Measurements from ENCODE around the gene PIGL.

PIGL gene

DNA sequence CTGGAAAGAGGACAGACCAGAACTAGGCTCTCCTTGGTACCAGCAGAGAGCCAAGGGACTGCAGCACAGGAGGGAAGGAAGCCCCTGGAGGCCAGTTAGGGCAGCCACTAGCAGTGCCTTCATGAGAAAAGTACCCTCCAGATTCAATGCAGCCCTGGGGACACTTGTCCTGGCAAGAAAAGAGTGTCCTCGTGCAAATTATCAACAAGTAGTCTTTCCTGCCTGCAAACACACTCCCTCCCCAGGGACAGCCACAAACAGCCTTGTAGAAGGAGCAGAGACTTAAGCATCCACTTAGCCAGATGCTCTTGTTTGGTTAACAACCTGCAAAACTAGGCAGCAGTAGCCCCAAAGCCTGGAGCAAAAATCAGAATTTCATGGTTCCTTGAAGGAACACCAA, 112.0 kb downstream of the PIGL start:
- no peaks in the 10 kb centered on the region for H3K27me3 ChIP-seq (ENCODE audit: control insufficient read depth, insufficient read depth, low read length)
- H3K4me1 ChIP-seq (ENCODE audit: control insufficient read depth, insufficient read depth, low read length): peaks cover 13% of the 10 kb centered on the region
- H3K36me3 ChIP-seq (ENCODE audit: control insufficient read depth, insufficient read depth, low read length): no peaks in the 10 kb centered on the region
- no peak overlapping the region for H3K4me3 ChIP-seq (ENCODE audit: low read length)
- no peaks in the 10 kb centered on the region for H3K9me3 ChIP-seq (ENCODE audit: control insufficient read depth, low read length)
- no peak overlapping the region for H3K9ac ChIP-seq (ENCODE audit: low read length)

- Histone ChIP-seq H3K9ac (ENCODE audit: low read length) (peak overlapping the region; percentile 15), H3K4me3 (ENCODE audit: low read length) (no peak overlapping the region)
Measured at GRCh38 chr17:16329519-16330271, 112.7 kb downstream of the PIGL start.

GRCh38 chr17:16338391-16338790, 121.4 kb downstream of the PIGL start:
- Histone ChIP-seq H3K9me3 (ENCODE audit: control insufficient read depth, low read length) (no peaks in the 10 kb centered on the region), H3K9ac (ENCODE audit: low read length) (no peak overlapping the region)

More at GRCh38 chr17:16329519-16330271, 112.7 kb downstream of the PIGL start:
- no peaks in the 10 kb centered on the region for H3K27me3 ChIP-seq (ENCODE audit: control insufficient read depth, insufficient read depth, low read length)
- peaks cover 13% of the 10 kb centered on the region for H3K4me1 ChIP-seq (ENCODE audit: control insufficient read depth, insufficient read depth, low read length)
- H3K36me3 ChIP-seq (ENCODE audit: control insufficient read depth, insufficient read depth, low read length): no peaks in the 10 kb centered on the region
- H3K9me3 ChIP-seq (ENCODE audit: control insufficient read depth, low read length): no peaks in the 10 kb centered on the region

DNA sequence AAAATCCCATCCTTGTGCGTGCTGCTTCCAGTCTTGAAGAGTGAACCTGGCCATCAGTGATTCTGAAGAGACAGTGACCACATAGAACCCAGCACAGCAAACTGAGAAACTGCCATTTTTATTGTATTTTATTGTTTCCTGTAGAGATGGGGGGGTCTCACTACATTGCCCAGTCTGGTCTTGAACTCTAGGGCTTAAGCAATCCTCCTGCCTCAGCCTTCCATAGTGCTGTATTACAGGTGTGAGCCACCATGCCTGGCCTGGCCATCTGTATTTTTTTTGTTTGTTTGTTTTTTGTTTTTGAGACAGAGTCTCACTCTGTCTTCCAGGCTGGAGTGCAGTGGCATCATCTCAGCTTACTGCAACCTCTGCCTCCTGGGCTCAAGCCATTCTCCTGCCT, 122.4 kb downstream of the PIGL start:
- Histone ChIP-seq H3K27me3 (ENCODE audit: control insufficient read depth, insufficient read depth, low read length) (no peaks in the 10 kb centered on the region), H3K4me3 (ENCODE audit: low read length) (no peak overlapping the region), H3K4me1 (ENCODE audit: control insufficient read depth, insufficient read depth, low read length) (peaks cover 11% of the 10 kb centered on the region), H3K9me3 (ENCODE audit: control insufficient read depth, low read length) (no peaks in the 10 kb centered on the region), H3K36me3 (ENCODE audit: control insufficient read depth, insufficient read depth, low read length) (peaks cover 8% of the 10 kb centered on the region), H3K9ac (ENCODE audit: low read length) (no peak overlapping the region)

More at GRCh38 chr17:16338391-16338790, 121.4 kb downstream of the PIGL start:
- Histone ChIP-seq H3K27me3 (ENCODE audit: control insufficient read depth, insufficient read depth, low read length) (no peaks in the 10 kb centered on the region), H3K36me3 (ENCODE audit: control insufficient read depth, insufficient read depth, low read length) (peaks cover 8% of the 10 kb centered on the region), H3K4me1 (ENCODE audit: control insufficient read depth, insufficient read depth, low read length) (peaks cover 11% of the 10 kb centered on the region), H3K4me3 (ENCODE audit: low read length) (no peak overlapping the region)

GRCh38 chr17:16339959-16340358, 122.9 kb downstream of the PIGL start:
- no peak overlapping the region for H3K4me3 ChIP-seq (ENCODE audit: low read length)
- H3K36me3 ChIP-seq (ENCODE audit: control insufficient read depth, insufficient read depth, low read length): peaks cover 8% of the 10 kb centered on the region
- no peaks in the 10 kb centered on the region for H3K27me3 ChIP-seq (ENCODE audit: control insufficient read depth, insufficient read depth, low read length)
- no peak overlapping the region for H3K9ac ChIP-seq (ENCODE audit: low read length)
- H3K4me1 ChIP-seq (ENCODE audit: control insufficient read depth, insufficient read depth, low read length): peaks cover 11% of the 10 kb centered on the region
- no peaks in the 10 kb centered on the region for H3K9me3 ChIP-seq (ENCODE audit: control insufficient read depth, low read length)

DNA sequence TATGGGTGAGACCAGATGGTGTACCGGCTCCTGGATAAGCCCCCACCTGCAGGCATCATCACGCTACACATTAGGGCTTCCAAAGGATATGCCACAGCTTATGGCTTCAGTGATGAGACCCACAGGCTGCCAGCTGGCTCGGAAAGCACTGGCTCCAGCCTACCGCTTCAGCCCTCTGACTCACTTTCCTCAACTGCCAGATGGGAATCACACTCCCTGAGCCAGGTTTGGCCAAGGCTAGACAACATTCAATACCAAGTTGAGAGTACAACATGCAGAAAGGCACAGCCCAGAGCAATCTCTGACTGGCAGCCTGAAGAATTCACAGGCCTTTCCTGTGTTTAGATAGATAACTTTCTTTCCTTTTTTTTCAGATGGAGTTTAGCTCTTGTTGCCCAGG, 126.0 kb downstream of the PIGL start:
- Histone ChIP-seq H3K9ac (ENCODE audit: low read length) (no peak overlapping the region), H3K4me1 (ENCODE audit: control insufficient read depth, insufficient read depth, low read length) (peaks cover 11% of the 10 kb centered on the region), H3K36me3 (ENCODE audit: control insufficient read depth, insufficient read depth, low read length) (peaks cover 8% of the 10 kb centered on the region), H3K27me3 (ENCODE audit: control insufficient read depth, insufficient read depth, low read length) (no peaks in the 10 kb centered on the region), H3K9me3 (ENCODE audit: control insufficient read depth, low read length) (no peaks in the 10 kb centered on the region), H3K4me3 (ENCODE audit: low read length) (no peak overlapping the region)

GRCh38 chr17:16343569-16343968, 126.6 kb downstream of the PIGL start:
- H3K27me3 ChIP-seq (ENCODE audit: control insufficient read depth, insufficient read depth, low read length): no peaks in the 10 kb centered on the region
- no peaks in the 10 kb centered on the region for H3K9me3 ChIP-seq (ENCODE audit: control insufficient read depth, low read length)
- peaks cover 11% of the 10 kb centered on the region for H3K4me1 ChIP-seq (ENCODE audit: control insufficient read depth, insufficient read depth, low read length)
- H3K9ac ChIP-seq (ENCODE audit: low read length): no peak overlapping the region
- H3K36me3 ChIP-seq (ENCODE audit: control insufficient read depth, insufficient read depth, low read length): peaks cover 11% of the 10 kb centered on the region
- no peak overlapping the region for H3K4me3 ChIP-seq (ENCODE audit: low read length)

DNA sequence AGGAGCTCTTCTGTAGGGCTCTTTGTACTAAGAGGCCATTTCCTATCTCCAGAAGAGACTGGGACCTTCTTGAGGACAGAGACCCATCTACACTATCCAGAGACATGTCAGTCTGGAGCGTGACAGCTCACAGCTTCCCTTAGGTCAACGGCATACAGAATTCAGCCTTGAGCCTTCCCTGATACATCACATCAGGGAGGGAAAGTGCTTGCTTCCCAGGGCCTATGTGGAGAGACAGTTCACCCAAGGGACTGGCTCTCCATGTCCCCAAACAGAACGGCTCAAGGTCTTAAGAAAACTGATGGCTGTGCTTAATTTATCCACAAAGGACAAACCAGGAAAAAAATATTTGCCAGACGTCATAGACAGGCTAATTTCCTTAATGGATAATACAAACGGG, 128.6 kb downstream of the PIGL start:
- H3K9me3 ChIP-seq (ENCODE audit: control insufficient read depth, low read length): no peaks in the 10 kb centered on the region
- H3K36me3 ChIP-seq (ENCODE audit: control insufficient read depth, insufficient read depth, low read length): peaks cover 12% of the 10 kb centered on the region
- peaks cover 6% of the 10 kb centered on the region for H3K4me1 ChIP-seq (ENCODE audit: control insufficient read depth, insufficient read depth, low read length)
- no peaks in the 10 kb centered on the region for H3K27me3 ChIP-seq (ENCODE audit: control insufficient read depth, insufficient read depth, low read length)
- no peak overlapping the region for H3K4me3 ChIP-seq (ENCODE audit: low read length)
- H3K9ac ChIP-seq (ENCODE audit: low read length): no peak overlapping the region

DNA sequence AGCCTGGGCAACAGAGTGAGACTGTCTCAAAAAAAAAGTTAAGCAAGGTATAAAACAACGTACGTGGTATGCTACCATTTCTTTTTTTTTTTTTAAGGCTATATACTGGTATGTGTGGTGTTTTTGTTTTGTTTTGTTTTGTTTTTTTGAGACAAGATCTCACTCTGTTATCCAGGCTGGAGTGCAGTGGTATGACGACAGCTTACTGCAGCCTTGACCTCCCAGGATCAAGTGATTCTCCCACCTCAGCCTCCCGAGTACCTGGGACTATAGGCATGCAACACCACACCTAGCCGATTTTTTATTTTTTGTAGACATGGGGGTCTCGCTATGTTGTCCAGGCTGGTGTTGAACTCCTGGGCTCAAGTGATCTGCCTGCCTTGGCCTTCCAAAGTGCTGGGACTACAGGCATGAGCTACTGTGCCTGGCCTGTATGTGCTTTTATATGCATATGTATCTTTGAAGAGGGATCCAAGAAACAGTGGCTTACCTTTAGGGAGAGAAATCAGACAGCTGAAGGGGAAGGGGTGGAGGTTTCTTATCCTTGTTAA, 129.8 kb downstream of the PIGL start:
- Histone ChIP-seq H3K4me3 (ENCODE audit: low read length) (no peak overlapping the region), H3K27me3 (ENCODE audit: control insufficient read depth, insufficient read depth, low read length) (no peaks in the 10 kb centered on the region), H3K36me3 (ENCODE audit: control insufficient read depth, insufficient read depth, low read length) (peaks cover 12% of the 10 kb centered on the region), H3K4me1 (ENCODE audit: control insufficient read depth, insufficient read depth, low read length) (peaks cover 2% of the 10 kb centered on the region), H3K9ac (ENCODE audit: low read length) (no peak overlapping the region), H3K9me3 (ENCODE audit: control insufficient read depth, low read length) (no peaks in the 10 kb centered on the region)

DNA sequence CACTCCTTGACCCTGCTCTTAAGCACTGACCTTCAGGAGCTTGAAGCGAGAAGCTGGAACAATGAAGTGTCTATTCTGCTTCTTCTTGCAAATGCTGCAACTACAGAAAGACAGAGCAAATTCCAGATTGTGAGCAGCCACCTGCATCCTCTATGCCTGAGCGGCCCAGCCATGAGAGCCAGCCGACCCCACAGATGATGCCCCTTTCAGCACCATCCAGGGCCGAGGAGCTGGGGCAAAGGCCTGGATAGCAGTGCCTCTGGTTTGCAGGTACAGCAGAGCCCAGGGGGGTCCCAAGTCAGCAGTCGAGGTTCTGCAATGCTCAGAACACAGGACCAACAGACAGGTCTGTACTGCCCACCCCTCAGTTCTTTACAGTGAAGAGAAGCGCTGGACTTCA, 131.6 kb downstream of the PIGL start:
- Histone ChIP-seq H3K4me3 (ENCODE audit: low read length) (no peak overlapping the region), H3K9ac (ENCODE audit: low read length) (no peak overlapping the region), H3K4me1 (ENCODE audit: control insufficient read depth, insufficient read depth, low read length) (peaks cover 5% of the 10 kb centered on the region), H3K9me3 (ENCODE audit: control insufficient read depth, low read length) (no peaks in the 10 kb centered on the region), H3K36me3 (ENCODE audit: control insufficient read depth, insufficient read depth, low read length) (peaks cover 5% of the 10 kb centered on the region), H3K27me3 (ENCODE audit: control insufficient read depth, insufficient read depth, low read length) (no peaks in the 10 kb centered on the region)

DNA sequence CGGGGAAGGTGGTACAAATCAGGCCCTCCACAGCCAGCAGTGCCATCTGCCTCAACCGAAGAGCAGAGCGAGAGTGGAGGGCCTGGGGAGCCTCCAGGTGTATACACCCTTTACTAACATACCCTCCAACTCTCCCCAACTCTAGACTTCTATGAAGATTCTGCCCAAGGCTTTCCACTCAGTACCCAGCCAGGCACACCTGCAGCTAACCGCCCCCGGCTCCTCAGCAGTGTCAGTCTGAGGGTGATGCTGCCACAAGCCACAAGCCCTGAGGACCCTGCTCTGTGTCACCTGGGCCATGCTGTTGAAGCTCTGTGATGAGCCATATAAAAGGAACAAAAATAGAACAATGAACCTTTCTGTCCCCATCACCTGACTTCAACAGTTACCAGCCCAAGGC, 132.4 kb downstream of the PIGL start:
- Histone ChIP-seq H3K9ac (ENCODE audit: low read length) (no peak overlapping the region), H3K9me3 (ENCODE audit: control insufficient read depth, low read length) (no peaks in the 10 kb centered on the region), H3K27me3 (ENCODE audit: control insufficient read depth, insufficient read depth, low read length) (no peaks in the 10 kb centered on the region), H3K4me3 (ENCODE audit: low read length) (no peak overlapping the region), H3K36me3 (ENCODE audit: control insufficient read depth, insufficient read depth, low read length) (peaks cover 5% of the 10 kb centered on the region), H3K4me1 (ENCODE audit: control insufficient read depth, insufficient read depth, low read length) (peaks cover 5% of the 10 kb centered on the region)

DNA sequence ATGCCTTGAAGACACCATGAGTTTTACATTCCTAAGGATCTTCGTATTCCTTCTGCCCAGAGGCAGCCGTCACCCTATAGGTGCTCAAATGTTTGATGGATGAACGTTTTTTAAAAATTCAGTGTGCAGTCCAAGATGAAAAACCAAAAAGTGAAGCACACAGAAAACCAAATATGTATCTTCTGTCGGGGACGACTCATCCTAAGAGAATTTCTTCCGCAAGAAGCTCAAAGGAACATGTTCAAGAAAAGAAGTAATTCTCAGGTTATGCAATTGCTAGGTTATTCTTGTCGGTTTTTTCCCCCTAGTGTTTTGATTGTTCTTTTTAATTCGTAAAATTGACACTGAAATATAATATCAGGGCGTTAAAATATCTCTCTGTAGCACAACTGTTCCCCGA, 134.8 kb downstream of the PIGL start:
- Histone ChIP-seq H3K36me3 (ENCODE audit: control insufficient read depth, insufficient read depth, low read length) (peaks cover 5% of the 10 kb centered on the region), H3K27me3 (ENCODE audit: control insufficient read depth, insufficient read depth, low read length) (no peaks in the 10 kb centered on the region), H3K9ac (ENCODE audit: low read length) (peak overlapping the region; percentile 91), H3K9me3 (ENCODE audit: control insufficient read depth, low read length) (no peaks in the 10 kb centered on the region), H3K4me3 (ENCODE audit: low read length) (peak overlapping the region; percentile 80), H3K4me1 (ENCODE audit: control insufficient read depth, insufficient read depth, low read length) (peaks cover 5% of the 10 kb centered on the region)
